Measurements from ENCODE around the gene ASCC2.
"Not testable (repeated sequence)": the region's sequence is repeated elsewhere in the genome, so short reads cannot be mapped to it uniquely, and the experiment has no call there.

The ASCC2 gene

GRCh38 chr22:29833392-29833965, 4.6 kb downstream of the ASCC2 start:
- ChIA-PET CTCF (no interaction called here), POLR2A (interaction anchor here (1.2 kb wide), 1 partner anchor 50 kb away, joined by 4 read pairs; no protein-coding TSS in a partner anchor)
- DNase-seq (ENCODE audit: extremely low spot score) = no peak
- TF ChIP-seq FOXK2 (IDR thresholded peaks at IDR 0.05) = no peak
- TF ChIP-seq FOXA1 (IDR thresholded peaks at IDR 0.05) = no peak
- TF ChIP-seq NFRKB (IDR thresholded peaks at IDR 0.05) = no peak
- no peak for TF ChIP-seq TARDBP (IDR thresholded peaks at IDR 0.05)
- no peak for TF ChIP-seq ELF4 (IDR thresholded peaks at IDR 0.05)
- TF ChIP-seq LEF1 (IDR thresholded peaks at IDR 0.05; ENCODE audit: borderline replicate concordance) = no peak
- no peak for TF ChIP-seq SP1 (IDR thresholded peaks at IDR 0.05)
- TF ChIP-seq, protein P1, sequence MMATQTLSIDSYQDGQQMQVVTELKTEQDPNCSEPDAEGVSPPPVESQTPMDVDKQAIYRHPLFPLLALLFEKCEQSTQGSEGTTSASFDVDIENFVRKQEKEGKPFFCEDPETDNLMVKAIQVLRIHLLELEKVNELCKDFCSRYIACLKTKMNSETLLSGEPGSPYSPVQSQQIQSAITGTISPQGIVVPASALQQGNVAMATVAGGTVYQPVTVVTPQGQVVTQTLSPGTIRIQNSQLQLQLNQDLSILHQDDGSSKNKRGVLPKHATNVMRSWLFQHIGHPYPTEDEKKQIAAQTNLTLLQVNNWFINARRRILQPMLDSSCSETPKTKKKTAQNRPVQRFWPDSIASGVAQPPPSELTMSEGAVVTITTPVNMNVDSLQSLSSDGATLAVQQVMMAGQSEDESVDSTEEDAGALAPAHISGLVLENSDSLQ (IDR thresholded peaks at IDR 0.05) = no peak
- TF ChIP-seq SUZ12 (IDR thresholded peaks at IDR 0.05) = no peak

DNA sequence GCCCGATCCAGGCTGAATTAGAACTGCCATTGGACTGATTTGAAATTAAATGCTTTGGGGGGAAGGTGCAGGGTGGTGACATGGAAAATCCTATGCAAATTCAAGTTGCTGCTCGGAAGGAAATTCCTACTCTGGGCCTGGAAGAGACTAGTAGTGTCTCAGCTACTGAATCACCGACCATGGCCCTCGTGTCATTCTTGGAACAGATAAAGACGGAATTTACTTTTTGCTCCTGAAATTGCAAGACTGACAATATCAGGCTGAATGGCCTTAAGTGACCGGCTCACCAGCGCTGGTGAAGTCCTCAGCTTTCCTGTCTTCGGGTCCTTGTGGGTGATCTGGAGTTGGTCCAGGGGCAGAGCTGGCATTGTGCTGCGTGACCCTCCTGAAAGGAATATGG, 6.1 kb downstream of the ASCC2 start:
- DNase-seq (ENCODE audit: extremely low spot score) = no peak
- POLR2A ChIA-PET = no interaction called here
- no peak for TF ChIP-seq ELF4 (IDR thresholded peaks at IDR 0.05)
- CTCF ChIA-PET = no interaction called here

- TF ChIP-seq ELF4 (IDR thresholded peaks at IDR 0.05) (no peak), FOXA1 (IDR thresholded peaks at IDR 0.05) (no peak), FOXK2 (IDR thresholded peaks at IDR 0.05) (no peak), ZNF384 (IDR thresholded peaks at IDR 0.05) (no peak)
- TF ChIP-seq, protein P1 (IDR thresholded peaks at IDR 0.05) = no peak
- ChIA-PET POLR2A (no interaction called here), CTCF (no interaction called here)
- no peak for DNase-seq (ENCODE audit: extremely low spot score)
Observed at GRCh38 chr22:29831186-29831921, 6.7 kb downstream of the ASCC2 start.

- CTCF ChIA-PET = no interaction called here
- POLR2A ChIA-PET = no interaction called here
- DNase-seq (ENCODE audit: extremely low spot score) = no peak
- TF ChIP-seq FOXM1 (IDR thresholded peaks at IDR 0.05; ENCODE audit: borderline replicate concordance) (no peak), ARNT (IDR thresholded peaks at IDR 0.05) (no peak), SUZ12 (IDR thresholded peaks at IDR 0.05) (no peak)
Observed at GRCh38 chr22:29830585-29830984, 7.5 kb downstream of the ASCC2 start.

- DNase-seq (ENCODE audit: extremely low spot score); POLR2A ChIA-PET; CTCF ChIA-PET: not testable (repeated sequence)
Observed at GRCh38 chr22:29827726-29828125, 10.3 kb downstream of the ASCC2 start.

- POLR2A ChIA-PET = no interaction called here
- DNase-seq (ENCODE audit: extremely low spot score) = no peak
- no peak for TF ChIP-seq BHLHE40 (IDR thresholded peaks at IDR 0.05; ENCODE audit: borderline replicate concordance)
- no peak for TF ChIP-seq FOXM1 (IDR thresholded peaks at IDR 0.05; ENCODE audit: borderline replicate concordance)
- TF ChIP-seq CTBP1 (IDR thresholded peaks at IDR 0.05; ENCODE audit: borderline replicate concordance) = no peak
- TF ChIP-seq SUZ12 (IDR thresholded peaks at IDR 0.05) = no peak
- no peak for TF ChIP-seq FOXA1 (IDR thresholded peaks at IDR 0.05)
- TF ChIP-seq HDGF (IDR thresholded peaks at IDR 0.05; ENCODE audit: borderline replicate concordance) = no peak
- no peak for TF ChIP-seq NFRKB (IDR thresholded peaks at IDR 0.05)
- TF ChIP-seq ARNT (IDR thresholded peaks at IDR 0.05) = no peak
- no peak for TF ChIP-seq L3MBTL2 (conservative IDR thresholded peaks at IDR 0.05)
- CTCF ChIA-PET = interaction anchor here (0.5 kb wide), 1 partner anchor 138 kb away, joined by 5 read pairs; no protein-coding TSS in a partner anchor
Observed at GRCh38 chr22:29827091-29827490, 11.0 kb downstream of the ASCC2 start.

DNA sequence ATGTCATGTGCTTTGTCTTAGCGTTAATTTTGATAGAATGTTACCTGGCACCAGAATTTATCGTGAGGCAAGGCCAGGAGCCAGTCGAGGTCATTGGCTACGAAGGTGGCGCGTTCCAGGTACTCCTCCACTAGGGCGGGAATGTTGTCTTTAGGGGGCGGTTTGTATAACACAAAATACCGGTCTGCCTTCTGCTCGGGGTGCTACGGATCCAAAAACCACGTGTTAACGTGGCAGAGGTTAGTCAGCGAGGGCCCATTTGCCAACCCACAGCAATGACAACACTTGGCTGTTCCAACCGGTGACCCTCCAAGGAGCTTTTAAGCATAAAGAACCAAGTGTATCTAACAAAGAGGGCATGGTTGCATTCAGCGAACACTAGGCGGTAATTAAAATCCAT, 12.5 kb downstream of the ASCC2 start:
- DNase-seq (ENCODE audit: extremely low spot score) = no peak
- CTCF ChIA-PET = no interaction called here

More for the DNA sequence above, 12.5 kb downstream of the ASCC2 start:
- TF ChIP-seq CTBP1 (IDR thresholded peaks at IDR 0.05; ENCODE audit: borderline replicate concordance) = no peak
- no peak for TF ChIP-seq SUZ12 (IDR thresholded peaks at IDR 0.05)
- TF ChIP-seq FOXM1 (IDR thresholded peaks at IDR 0.05; ENCODE audit: borderline replicate concordance) = no peak
- no peak for TF ChIP-seq HDGF (IDR thresholded peaks at IDR 0.05; ENCODE audit: borderline replicate concordance)
- no peak for TF ChIP-seq FOXA1 (IDR thresholded peaks at IDR 0.05)
- TF ChIP-seq ELF4 (IDR thresholded peaks at IDR 0.05) = no peak
- TF ChIP-seq ARNT (IDR thresholded peaks at IDR 0.05) = no peak
- TF ChIP-seq ZNF384 (IDR thresholded peaks at IDR 0.05) = no peak
- TF ChIP-seq FOXK2 (IDR thresholded peaks at IDR 0.05) = no peak
- no peak for TF ChIP-seq TARDBP (IDR thresholded peaks at IDR 0.05)
- TF ChIP-seq SP1 (IDR thresholded peaks at IDR 0.05) = no peak
- no peak for TF ChIP-seq LEF1 (IDR thresholded peaks at IDR 0.05; ENCODE audit: borderline replicate concordance)
- TF ChIP-seq, protein P1 (IDR thresholded peaks at IDR 0.05) = no peak
- TF ChIP-seq NFRKB (IDR thresholded peaks at IDR 0.05) = no peak
- TF ChIP-seq BHLHE40 (IDR thresholded peaks at IDR 0.05; ENCODE audit: borderline replicate concordance) = no peak
- TF ChIP-seq L3MBTL2 (conservative IDR thresholded peaks at IDR 0.05) = no peak
- POLR2A ChIA-PET = no interaction called here

Measured in HEK293T (cell line).